HFFc6 (cell line): Measurements from ENCODE around the gene TSPAN9. TPM values are rescaled to one million over a fixed set of nuclear protein-coding genes. Genes with fewer than 3 reads are reported as not detected.

Experiments
- DNase-seq: peaks from one replicate; pipeline ENCODE4 v3.0.0-alpha.2; 2018
- H3K27ac Mint-ChIP-seq: 2 replicates; pipeline ENCODE4 v1.8.0; 2020; ENCODE audit warnings: mild to moderate bottlenecking, mixed read lengths
- H3K27me3 Mint-ChIP-seq: 2 replicates; pipeline ENCODE4 v1.8.0; 2021; ENCODE audit warnings: mild to moderate bottlenecking, moderate library complexity, mixed read lengths; ENCODE audit not compliant: insufficient read depth
- H3K36me3 Mint-ChIP-seq: 2 replicates; pipeline ENCODE4 v1.8.0; 2021; ENCODE audit warnings: low read depth, mixed read lengths
- H3K4me1 Mint-ChIP-seq: 2 replicates; pipeline ENCODE4 v1.8.0; 2020; ENCODE audit warnings: low read depth, mixed read lengths
- H3K4me3 Mint-ChIP-seq: 2 replicates; pipeline ENCODE4 v1.8.0; 2020; ENCODE audit warnings: mild to moderate bottlenecking, moderate library complexity, mixed read lengths
- H3K9me3 Mint-ChIP-seq: 2 replicates; pipeline ENCODE4 v1.8.0; 2020; ENCODE audit warnings: mild to moderate bottlenecking, mixed read lengths
- total RNA-seq, 6 experiments: library from RNA; stranded (reverse); fragmentation: NEBNext Ultra II Directional; extraction: Animal tissue kit (Norgen Biotek cat#: 25700); gene quantifications; 2 replicates in 1 of 6; 3 replicates in 5 of 6; pipeline ENCODE4 v1.2.3, GENCODE V29; 2021
- TF ChIP-seq, protein P1 (sequence below): fragments of 200-600 bp; sonication (generic); IDR thresholded peaks from 2 replicates; pipeline ENCODE4 v1.5.0; 2021; ENCODE audit warnings: antibody characterized with exemption, mild to moderate bottlenecking

The TSPAN9 gene
- total RNA-seq, 6 experiments from 2014 or later, result 18.1 to 35.8 (median 22.7) TPM

DNA sequence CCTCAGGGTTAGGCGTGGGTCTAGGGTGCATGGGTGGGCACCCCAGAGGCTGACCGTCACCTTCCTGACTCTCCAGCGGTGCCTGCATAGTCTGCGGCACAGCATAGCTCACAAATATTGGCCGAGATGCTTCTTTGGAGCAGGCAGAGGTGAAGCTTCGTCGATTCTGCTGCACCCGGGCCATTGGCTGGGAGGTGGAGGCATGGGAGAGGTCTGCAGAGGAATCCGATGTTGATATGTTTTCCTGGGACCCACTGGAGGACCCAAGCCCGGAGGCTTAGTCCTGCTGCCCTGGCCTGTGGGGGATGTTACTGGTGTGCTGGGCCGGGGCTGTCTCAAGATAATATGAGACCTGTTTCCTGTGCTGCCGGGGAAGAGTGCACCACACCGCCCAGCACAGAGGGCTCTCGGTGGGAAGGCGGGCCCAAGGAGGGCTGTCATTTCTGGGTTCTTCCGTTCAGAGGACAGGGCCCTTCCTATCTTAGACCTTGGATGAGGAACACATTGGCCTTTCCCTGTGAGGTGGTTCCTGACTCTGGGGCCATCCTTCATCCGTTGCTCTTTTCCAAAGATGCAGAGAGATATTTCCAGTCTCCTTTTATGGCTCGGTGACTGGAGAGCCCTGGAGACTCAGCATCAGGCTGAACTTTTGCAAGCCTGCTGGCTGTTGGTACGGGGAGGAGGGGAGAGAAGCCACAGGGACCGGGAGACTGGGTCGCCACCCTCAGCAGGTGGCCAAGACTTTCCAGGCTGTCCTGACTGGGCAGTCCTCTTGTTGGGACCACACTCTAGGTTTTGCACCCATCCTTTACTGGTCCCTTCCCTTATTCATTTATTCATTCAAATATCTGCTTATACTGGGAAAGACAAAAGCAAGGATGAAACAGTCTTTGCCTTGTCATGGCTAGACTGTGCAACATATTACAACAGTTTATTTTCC is 143.5 kb downstream of the TSPAN9 start:
- TF ChIP-seq, protein P1, sequence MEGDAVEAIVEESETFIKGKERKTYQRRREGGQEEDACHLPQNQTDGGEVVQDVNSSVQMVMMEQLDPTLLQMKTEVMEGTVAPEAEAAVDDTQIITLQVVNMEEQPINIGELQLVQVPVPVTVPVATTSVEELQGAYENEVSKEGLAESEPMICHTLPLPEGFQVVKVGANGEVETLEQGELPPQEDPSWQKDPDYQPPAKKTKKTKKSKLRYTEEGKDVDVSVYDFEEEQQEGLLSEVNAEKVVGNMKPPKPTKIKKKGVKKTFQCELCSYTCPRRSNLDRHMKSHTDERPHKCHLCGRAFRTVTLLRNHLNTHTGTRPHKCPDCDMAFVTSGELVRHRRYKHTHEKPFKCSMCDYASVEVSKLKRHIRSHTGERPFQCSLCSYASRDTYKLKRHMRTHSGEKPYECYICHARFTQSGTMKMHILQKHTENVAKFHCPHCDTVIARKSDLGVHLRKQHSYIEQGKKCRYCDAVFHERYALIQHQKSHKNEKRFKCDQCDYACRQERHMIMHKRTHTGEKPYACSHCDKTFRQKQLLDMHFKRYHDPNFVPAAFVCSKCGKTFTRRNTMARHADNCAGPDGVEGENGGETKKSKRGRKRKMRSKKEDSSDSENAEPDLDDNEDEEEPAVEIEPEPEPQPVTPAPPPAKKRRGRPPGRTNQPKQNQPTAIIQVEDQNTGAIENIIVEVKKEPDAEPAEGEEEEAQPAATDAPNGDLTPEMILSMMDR, result no peak
- H3K9me3 Mint-ChIP-seq, result no peaks in the 10 kb centered on the region
- no peaks in the 10 kb centered on the region for H3K36me3 Mint-ChIP-seq
- H3K4me3 Mint-ChIP-seq, result no peak overlapping the region
- H3K4me1 Mint-ChIP-seq, result peaks cover 36% of the 10 kb centered on the region
- DNase-seq, result no peak
- peaks cover 1% of the 10 kb centered on the region; the same call in 1 of the 2 replicates for H3K27me3 Mint-ChIP-seq
- H3K27ac Mint-ChIP-seq, result no peak overlapping the region

GRCh38 chr12:3222306-3222705 is 145.1 kb downstream of the TSPAN9 start:
- Mint-ChIP-seq H3K4me1 (peaks cover 34% of the 10 kb centered on the region), H3K36me3 (no peaks in the 10 kb centered on the region), H3K27ac (no peak overlapping the region), H3K4me3 (no peak overlapping the region), H3K9me3 (no peaks in the 10 kb centered on the region), H3K27me3 (peaks cover 1% of the 10 kb centered on the region; the same call in 1 of the 2 replicates)
- TF ChIP-seq, protein P1, result no peak
- DNase-seq, result no peak

DNA sequence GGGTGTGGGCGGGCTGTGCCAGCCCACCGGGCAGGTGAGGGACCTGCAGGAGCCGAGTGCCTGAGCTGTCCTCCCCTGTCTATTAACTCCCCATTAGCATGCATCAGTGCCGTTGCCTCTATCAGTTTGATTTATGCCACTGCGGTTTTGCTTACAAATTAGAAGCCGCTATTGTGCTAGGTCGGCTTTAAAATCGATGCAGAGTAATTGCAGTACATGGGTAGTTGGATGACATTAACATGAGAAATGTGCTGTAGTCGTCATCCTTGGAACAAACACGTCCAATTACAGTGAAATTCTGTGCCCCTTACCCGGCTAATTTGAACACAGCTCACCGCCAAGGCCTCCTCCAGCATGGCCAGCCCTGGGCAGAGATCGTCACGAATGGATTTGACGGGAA is 145.8 kb downstream of the TSPAN9 start:
- H3K4me1 Mint-ChIP-seq, result peaks cover 28% of the 10 kb centered on the region
- H3K36me3 Mint-ChIP-seq, result no peaks in the 10 kb centered on the region
- TF ChIP-seq, protein P1, result no peak
- no peaks in the 10 kb centered on the region for H3K9me3 Mint-ChIP-seq
- no peak for DNase-seq
- no peak overlapping the region for H3K4me3 Mint-ChIP-seq
- H3K27ac Mint-ChIP-seq, result no peak overlapping the region
- H3K27me3 Mint-ChIP-seq, result peaks cover 1% of the 10 kb centered on the region; the same call in 1 of the 2 replicates

- peaks cover 2% of the 10 kb centered on the region; the same call in 1 of the 2 replicates for H3K27me3 Mint-ChIP-seq
- H3K4me1 Mint-ChIP-seq, result peaks cover 19% of the 10 kb centered on the region
- TF ChIP-seq, protein P1, result no peak
- no peak overlapping the region for H3K27ac Mint-ChIP-seq
- peaks cover 5% of the 10 kb centered on the region for H3K9me3 Mint-ChIP-seq
- no peak for DNase-seq
- no peak overlapping the region for H3K4me3 Mint-ChIP-seq
- peaks cover 7% of the 10 kb centered on the region for H3K36me3 Mint-ChIP-seq
Observed at GRCh38 chr12:3223601-3224529, 146.7 kb downstream of the TSPAN9 start.

DNA sequence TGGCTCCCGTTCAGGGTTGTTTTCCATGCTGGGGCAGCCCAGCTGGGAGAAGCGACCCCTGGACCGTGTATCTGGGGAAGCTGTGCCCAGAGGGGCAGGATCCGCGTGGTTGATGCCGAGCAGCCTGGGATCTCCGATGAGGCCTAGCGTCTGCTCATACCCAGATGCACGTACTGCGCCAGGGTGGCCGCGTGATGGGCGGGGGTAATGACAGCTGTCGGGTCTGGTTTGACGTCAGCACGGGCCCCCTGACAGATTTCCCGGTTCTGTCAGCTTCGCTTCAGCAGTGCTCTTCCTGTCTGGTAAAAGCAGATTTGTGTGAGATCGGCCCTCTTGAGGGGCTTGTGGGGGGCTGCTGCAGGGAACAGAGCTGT is 147.3 kb downstream of the TSPAN9 start:
- Mint-ChIP-seq H3K27ac (no peak overlapping the region), H3K9me3 (peaks cover 11% of the 10 kb centered on the region), H3K4me3 (no peak overlapping the region), H3K36me3 (peaks cover 13% of the 10 kb centered on the region), H3K4me1 (peaks cover 12% of the 10 kb centered on the region), H3K27me3 (peaks cover 2% of the 10 kb centered on the region; the same call in 1 of the 2 replicates)
- TF ChIP-seq, protein P1, result no peak
- DNase-seq, result no peak
